Neural cell (in vitro differentiated cells): ENCODE measurements around the gene BZW1.

ENCODE experiments used
- POLR2AphosphoS5 ChIP-seq: IDR thresholded peaks from 2 replicates; pipeline ENCODE4 v1.6.1; 2012
- TF ChIP-seq, protein P1 (sequence below): fragments of 450-650 bp; IDR thresholded peaks from 2 replicates; pipeline ENCODE4 v1.5.1; 2014; ENCODE audit warnings: antibody characterized with exemption, mild to moderate bottlenecking, moderate library complexity; ENCODE audit not compliant: poor library complexity, severe bottlenecking
- TF ChIP-seq, protein P2 (sequence below): IDR thresholded peaks from 2 replicates; pipeline ENCODE4 v1.6.1; 2012; ENCODE audit warnings: borderline replicate concordance

DNA sequence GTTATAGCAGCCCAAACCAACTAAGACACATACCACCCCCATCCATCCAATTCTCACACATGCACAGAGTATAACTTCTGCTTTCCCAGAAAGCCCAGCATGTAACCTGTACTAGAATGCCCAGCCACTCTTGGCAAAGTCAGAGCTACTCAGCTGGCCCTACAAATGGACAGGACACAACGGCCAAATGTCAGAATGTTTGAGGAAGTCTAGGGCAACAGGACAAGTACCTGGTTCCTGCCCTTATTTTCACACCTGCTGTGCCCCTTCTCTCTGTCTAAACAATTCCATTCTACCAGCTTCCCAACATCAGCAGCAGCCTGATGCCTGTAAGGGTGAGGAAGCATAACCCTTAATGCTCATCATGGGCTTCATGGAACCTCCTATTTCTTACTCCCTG, 15.1 kb upstream of the BZW1 start:
- TF ChIP-seq, protein P1, sequence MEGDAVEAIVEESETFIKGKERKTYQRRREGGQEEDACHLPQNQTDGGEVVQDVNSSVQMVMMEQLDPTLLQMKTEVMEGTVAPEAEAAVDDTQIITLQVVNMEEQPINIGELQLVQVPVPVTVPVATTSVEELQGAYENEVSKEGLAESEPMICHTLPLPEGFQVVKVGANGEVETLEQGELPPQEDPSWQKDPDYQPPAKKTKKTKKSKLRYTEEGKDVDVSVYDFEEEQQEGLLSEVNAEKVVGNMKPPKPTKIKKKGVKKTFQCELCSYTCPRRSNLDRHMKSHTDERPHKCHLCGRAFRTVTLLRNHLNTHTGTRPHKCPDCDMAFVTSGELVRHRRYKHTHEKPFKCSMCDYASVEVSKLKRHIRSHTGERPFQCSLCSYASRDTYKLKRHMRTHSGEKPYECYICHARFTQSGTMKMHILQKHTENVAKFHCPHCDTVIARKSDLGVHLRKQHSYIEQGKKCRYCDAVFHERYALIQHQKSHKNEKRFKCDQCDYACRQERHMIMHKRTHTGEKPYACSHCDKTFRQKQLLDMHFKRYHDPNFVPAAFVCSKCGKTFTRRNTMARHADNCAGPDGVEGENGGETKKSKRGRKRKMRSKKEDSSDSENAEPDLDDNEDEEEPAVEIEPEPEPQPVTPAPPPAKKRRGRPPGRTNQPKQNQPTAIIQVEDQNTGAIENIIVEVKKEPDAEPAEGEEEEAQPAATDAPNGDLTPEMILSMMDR = no peak
- no peak for TF ChIP-seq POLR2AphosphoS5
- TF ChIP-seq, protein P2, sequence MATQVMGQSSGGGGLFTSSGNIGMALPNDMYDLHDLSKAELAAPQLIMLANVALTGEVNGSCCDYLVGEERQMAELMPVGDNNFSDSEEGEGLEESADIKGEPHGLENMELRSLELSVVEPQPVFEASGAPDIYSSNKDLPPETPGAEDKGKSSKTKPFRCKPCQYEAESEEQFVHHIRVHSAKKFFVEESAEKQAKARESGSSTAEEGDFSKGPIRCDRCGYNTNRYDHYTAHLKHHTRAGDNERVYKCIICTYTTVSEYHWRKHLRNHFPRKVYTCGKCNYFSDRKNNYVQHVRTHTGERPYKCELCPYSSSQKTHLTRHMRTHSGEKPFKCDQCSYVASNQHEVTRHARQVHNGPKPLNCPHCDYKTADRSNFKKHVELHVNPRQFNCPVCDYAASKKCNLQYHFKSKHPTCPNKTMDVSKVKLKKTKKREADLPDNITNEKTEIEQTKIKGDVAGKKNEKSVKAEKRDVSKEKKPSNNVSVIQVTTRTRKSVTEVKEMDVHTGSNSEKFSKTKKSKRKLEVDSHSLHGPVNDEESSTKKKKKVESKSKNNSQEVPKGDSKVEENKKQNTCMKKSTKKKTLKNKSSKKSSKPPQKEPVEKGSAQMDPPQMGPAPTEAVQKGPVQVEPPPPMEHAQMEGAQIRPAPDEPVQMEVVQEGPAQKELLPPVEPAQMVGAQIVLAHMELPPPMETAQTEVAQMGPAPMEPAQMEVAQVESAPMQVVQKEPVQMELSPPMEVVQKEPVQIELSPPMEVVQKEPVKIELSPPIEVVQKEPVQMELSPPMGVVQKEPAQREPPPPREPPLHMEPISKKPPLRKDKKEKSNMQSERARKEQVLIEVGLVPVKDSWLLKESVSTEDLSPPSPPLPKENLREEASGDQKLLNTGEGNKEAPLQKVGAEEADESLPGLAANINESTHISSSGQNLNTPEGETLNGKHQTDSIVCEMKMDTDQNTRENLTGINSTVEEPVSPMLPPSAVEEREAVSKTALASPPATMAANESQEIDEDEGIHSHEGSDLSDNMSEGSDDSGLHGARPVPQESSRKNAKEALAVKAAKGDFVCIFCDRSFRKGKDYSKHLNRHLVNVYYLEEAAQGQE = no peak
